T-helper 17 cell (primary cell): ENCODE measurements around the gene CDK5R2. TPM values are rescaled to one million over a fixed set of nuclear protein-coding genes. Genes with fewer than 3 reads are reported as not detected.

ENCODE experiments used
- ATAC-seq: fragments of 150-1000 bp; cut with Tn5 transposase; 2 replicates; pipeline ENCODE4 v1.10.0; 2021; ENCODE audit warnings: mild to moderate bottlenecking, moderate library complexity
- DNase-seq, 3 donors: peaks; one replicate each; pipeline versions ENCODE4 v3.0.0 to v3.0.0-alpha.2; 2020 to 2021
- H3K9me3 ChIP-seq: one replicate; pipeline ENCODE4 v1.7.0; 2013; ENCODE audit warnings: low read length, mild to moderate bottlenecking; ENCODE audit not compliant: control insufficient read depth, poor library complexity, severe bottlenecking
- H3K27ac Mint-ChIP-seq: one replicate; pipeline ENCODE4 v1.8.0; 2022; ENCODE audit warnings: mild to moderate bottlenecking, moderate library complexity, mixed read lengths
- H3K27me3 Mint-ChIP-seq: one replicate; pipeline ENCODE4 v1.8.0; 2022; ENCODE audit warnings: mixed read lengths
- H3K36me3 Mint-ChIP-seq: one replicate; pipeline ENCODE4 v1.8.0; 2022; ENCODE audit warnings: low read depth, mixed read lengths
- H3K4me1 Mint-ChIP-seq: one replicate; pipeline ENCODE4 v1.8.0; 2022; ENCODE audit warnings: mild to moderate bottlenecking, mixed read lengths
- H3K4me3 Mint-ChIP-seq: one replicate; pipeline ENCODE4 v1.8.0; 2022; ENCODE audit warnings: mild to moderate bottlenecking, moderate library complexity, mixed read lengths
- total RNA-seq, 4 donors: library from RNA in 2 of 4; stranded (reverse) in 2 of 4; gene quantifications; one replicate each; pipeline ENCODE4 v1.2.3 and lab custom pipeline; 2022 to 2026

The CDK5R2 gene
- total RNA-seq, 2 donors from 2014 or later = not detected

DNA sequence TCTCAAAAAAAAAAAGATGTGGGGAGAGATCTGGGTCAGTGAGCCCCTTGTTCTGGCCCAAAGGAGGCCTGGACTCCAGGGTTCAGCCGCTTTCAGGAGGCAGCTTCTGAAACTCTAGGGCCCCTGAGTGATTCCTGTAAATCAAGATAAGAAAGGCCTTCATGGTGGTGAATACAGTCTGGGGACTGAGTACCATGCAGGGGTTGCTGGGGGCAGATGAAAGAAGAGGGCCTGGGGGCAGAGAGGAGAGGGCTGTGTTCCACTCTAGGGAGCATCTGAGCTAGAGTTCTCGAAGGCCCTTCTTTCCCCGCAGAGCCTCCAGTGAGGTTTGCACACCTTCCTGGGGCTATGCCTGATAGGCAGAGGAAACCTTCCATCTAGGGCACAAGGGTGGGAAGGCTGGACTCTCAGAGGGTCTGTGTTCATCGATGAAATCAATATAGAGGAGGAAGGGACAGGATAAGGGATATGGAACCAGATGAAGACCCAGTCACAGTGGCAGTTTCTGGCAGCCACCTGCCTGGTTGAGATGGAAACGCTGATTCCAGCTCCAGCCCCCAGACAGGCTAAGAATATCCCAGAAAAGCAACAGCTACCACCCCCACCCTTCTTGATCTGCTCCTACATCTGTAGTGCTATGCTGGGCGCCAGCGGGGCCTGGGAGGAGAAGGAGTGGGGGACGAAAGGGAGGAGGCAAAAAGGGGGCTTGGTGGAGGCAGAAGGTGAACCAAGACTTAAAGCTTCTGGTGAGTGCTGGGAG is 4.7 kb upstream of the CDK5R2 start:
- H3K27ac Mint-ChIP-seq = no peak overlapping the region
- no peaks in the 10 kb centered on the region for H3K9me3 ChIP-seq
- H3K27me3 Mint-ChIP-seq = peaks cover 88% of the 10 kb centered on the region
- peaks cover 3% of the 10 kb centered on the region for H3K36me3 Mint-ChIP-seq
- no peak overlapping the region for H3K4me3 Mint-ChIP-seq
- peaks cover 8% of the 10 kb centered on the region for H3K4me1 Mint-ChIP-seq
- no peak for DNase-seq
- ATAC-seq = no peak

DNA sequence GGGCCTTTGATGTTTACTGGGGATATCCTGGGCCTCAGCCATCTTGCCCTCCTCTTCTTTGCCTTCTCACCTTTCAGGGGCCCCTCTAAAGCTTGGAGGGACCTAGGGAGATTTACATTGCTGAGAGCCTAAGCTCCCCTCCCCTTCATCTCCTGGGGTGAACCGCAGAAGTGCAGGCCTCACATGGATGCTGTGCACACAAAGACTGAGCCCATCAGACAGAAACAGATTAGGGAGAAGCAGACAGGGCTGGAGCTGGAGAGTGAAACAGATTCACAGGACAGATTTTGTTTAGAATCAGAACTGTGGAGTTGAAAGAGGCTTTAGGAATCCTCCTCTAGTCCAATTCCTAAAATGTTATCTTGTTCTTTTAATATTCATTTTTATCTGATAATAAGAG is 3.4 kb upstream of the CDK5R2 start:
- Mint-ChIP-seq H3K4me1 (peaks cover 11% of the 10 kb centered on the region), H3K36me3 (peaks cover 3% of the 10 kb centered on the region), H3K27ac (no peak overlapping the region), H3K4me3 (peak overlapping the region; percentile 36), H3K27me3 (peaks cover 80% of the 10 kb centered on the region)
- H3K9me3 ChIP-seq = no peaks in the 10 kb centered on the region
- DNase-seq = no peak
- no peak for ATAC-seq

DNA sequence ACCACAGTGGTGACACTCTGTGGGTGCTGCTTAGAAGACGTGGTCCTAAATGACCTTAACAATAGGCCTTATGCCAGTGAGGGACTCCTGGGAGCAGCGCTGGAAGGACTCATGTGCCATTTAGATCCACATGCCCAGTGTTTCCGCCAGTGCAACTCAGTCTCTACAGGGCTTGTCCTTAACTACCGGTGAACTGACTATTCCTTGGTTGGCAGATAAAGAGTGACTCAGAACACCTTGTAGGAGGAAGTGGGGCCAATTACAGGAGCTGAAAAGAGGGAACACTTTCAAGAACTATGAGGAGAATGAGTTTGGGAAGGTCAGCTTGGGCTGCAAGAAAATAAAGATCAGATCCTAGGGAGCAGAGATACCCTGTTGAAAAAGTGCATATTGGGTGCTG is 1.8 kb upstream of the CDK5R2 start:
- no peaks in the 10 kb centered on the region for H3K9me3 ChIP-seq
- H3K4me3 Mint-ChIP-seq = peak overlapping the region; percentile 13
- DNase-seq (no peak), ATAC-seq (no peak)
- peaks cover 7% of the 10 kb centered on the region for H3K36me3 Mint-ChIP-seq
- H3K4me1 Mint-ChIP-seq = peaks cover 15% of the 10 kb centered on the region
- H3K27me3 Mint-ChIP-seq = peaks cover 77% of the 10 kb centered on the region
- H3K27ac Mint-ChIP-seq = no peak overlapping the region

DNA sequence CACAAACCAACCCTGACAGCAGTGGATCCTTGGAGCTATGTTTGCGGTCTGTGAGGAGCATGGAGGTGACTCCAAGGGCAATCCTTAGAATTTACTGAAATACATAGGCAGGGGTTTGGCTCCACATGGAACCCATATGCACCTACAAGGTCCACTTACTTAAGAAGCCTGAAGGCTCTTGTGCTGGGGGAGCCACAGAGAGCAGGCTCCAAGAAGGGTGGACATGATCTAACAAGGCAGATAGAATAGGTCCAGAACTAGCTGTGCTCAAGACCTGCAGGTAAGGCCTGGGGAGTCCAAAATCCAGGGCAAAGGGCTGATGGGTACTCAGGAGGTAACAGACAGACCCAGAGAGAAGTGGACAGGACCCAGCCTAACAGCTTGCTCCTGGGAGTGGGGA is 1.2 kb upstream of the CDK5R2 start:
- DNase-seq (no peak), ATAC-seq (no peak)
- H3K36me3 Mint-ChIP-seq = peaks cover 7% of the 10 kb centered on the region
- peaks cover 15% of the 10 kb centered on the region for H3K4me1 Mint-ChIP-seq
- no peak overlapping the region for H3K27ac Mint-ChIP-seq
- H3K4me3 Mint-ChIP-seq = no peak overlapping the region
- no peaks in the 10 kb centered on the region for H3K9me3 ChIP-seq
- H3K27me3 Mint-ChIP-seq = peaks cover 77% of the 10 kb centered on the region

DNA sequence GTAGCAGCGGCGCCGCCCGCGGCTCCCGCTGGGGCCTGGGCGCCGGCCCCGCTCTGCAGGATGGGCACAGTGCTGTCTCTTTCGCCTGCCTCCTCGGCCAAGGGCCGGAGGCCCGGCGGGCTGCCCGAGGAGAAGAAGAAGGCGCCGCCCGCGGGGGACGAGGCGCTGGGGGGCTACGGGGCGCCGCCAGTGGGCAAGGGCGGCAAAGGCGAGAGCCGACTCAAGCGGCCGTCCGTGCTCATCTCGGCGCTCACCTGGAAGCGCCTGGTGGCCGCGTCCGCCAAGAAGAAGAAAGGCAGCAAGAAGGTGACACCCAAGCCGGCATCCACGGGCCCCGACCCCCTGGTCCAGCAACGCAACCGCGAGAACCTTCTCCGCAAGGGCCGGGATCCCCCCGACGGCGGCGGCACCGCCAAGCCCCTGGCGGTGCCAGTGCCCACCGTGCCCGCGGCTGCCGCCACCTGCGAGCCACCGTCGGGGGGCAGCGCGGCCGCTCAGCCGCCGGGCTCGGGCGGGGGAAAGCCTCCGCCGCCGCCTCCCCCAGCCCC is 369 bp downstream of the CDK5R2 start:
- no peaks in the 10 kb centered on the region for H3K9me3 ChIP-seq
- H3K4me3 Mint-ChIP-seq = no peak overlapping the region
- peaks cover 12% of the 10 kb centered on the region for H3K4me1 Mint-ChIP-seq
- H3K27ac Mint-ChIP-seq = no peak overlapping the region
- peaks cover 77% of the 10 kb centered on the region for H3K27me3 Mint-ChIP-seq
- peaks cover 13% of the 10 kb centered on the region for H3K36me3 Mint-ChIP-seq
- DNase-seq (no peak), ATAC-seq (no peak)

DNA sequence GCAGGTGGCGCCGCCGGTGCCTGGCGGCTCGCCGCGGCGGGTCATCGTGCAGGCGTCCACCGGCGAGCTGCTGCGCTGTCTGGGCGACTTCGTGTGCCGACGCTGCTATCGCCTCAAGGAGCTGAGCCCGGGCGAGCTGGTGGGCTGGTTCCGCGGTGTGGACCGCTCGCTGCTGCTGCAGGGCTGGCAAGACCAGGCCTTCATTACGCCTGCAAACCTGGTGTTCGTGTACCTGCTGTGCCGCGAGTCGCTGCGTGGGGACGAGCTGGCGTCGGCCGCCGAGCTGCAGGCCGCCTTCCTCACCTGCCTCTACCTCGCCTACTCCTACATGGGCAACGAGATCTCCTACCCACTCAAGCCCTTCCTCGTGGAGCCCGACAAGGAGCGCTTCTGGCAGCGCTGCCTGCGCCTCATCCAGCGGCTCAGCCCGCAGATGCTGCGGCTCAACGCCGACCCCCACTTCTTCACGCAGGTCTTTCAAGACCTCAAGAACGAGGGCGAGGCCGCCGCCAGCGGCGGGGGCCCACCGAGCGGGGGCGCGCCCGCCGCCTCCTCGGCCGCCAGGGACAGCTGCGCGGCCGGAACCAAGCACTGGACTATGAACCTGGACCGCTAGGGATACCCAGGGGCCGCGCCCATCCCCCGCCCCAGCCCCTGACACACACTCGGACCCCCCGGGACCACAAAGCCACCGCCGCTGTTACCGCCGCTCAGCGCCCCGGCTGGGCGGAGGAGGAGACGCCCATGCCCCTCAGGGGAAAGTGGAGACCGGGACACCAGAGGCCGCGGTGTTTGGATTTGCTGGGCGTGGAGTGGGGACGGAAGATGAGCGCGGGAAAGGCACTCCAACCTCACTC is 1.1 kb downstream of the CDK5R2 start:
- Mint-ChIP-seq H3K27ac (no peak overlapping the region), H3K4me3 (peak overlapping the region; percentile 79), H3K36me3 (peaks cover 13% of the 10 kb centered on the region), H3K27me3 (peaks cover 76% of the 10 kb centered on the region), H3K4me1 (peaks cover 12% of the 10 kb centered on the region)
- no peak for ATAC-seq
- DNase-seq = no peak
- no peaks in the 10 kb centered on the region for H3K9me3 ChIP-seq

DNA sequence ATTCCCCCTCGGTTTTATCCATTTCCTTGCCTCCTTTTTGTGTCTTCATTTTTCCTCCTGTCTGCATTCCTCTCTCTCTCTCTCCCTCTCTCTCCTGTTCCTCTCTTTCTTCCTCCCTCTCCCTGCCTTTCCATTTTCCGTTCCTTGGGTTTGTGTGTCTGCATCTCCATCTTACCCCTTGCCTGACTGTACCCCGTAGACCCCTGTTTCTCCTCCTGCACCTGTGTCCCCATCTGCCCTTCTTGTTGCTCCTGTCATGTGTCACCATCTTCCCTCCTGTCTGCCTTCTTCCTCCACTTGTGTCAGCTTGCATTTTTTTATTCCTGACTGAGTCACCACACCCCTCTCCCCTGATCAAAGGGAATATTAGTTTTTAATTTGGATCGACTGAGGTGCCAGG is 1.8 kb downstream of the CDK5R2 start:
- no peaks in the 10 kb centered on the region for H3K9me3 ChIP-seq
- Mint-ChIP-seq H3K27me3 (peaks cover 73% of the 10 kb centered on the region), H3K36me3 (peaks cover 13% of the 10 kb centered on the region), H3K4me1 (peaks cover 12% of the 10 kb centered on the region), H3K4me3 (peak overlapping the region; percentile 79), H3K27ac (no peak overlapping the region)
- ATAC-seq (no peak), DNase-seq (no peak)

DNA sequence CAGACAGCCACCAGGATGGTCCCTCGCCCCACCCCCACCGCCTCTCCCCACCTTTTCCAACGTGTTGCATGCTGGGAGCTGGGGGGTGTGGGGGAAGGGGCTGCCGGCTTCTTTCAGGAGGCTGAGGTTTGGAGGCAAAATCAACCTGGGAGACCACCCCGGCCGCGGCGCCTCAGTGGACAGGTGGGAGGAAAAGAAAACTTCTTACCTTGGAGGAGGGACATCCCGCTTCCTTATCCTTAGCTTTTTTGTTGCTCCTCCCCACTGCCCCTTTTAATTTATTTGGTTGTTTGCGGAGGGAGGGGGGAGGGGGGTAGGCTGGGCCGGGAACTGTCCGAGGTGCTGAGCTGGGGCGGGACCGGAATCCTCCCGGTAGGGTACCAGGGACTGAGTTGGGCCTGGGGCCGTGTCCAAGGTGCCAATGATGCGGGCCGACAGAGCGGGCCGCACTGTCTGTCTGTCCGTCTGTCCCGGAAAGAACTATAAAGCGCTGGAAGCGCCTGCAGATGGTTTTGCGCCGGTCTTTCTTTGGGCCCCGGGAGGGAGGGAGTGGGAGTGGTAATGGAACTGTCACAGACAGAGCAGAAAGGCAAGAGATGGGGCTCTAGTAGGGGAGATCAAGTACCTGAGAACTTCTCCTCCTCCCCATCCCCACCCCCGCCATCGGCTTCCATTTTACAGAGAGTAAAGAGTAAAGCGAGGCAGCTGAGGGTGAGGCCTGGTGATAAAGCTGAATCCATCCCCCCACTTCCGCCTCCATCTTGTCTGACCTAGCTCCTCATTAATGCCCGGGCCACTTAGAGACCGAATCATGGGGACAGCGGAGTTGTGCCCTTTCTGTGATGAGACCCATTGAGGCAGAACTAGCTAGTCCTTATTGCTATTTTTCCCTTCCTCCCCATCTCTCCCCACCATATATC is 2.4 kb downstream of the CDK5R2 start:
- DNase-seq = no peak
- Mint-ChIP-seq H3K27me3 (peaks cover 71% of the 10 kb centered on the region), H3K4me1 (peaks cover 12% of the 10 kb centered on the region), H3K27ac (no peak overlapping the region), H3K36me3 (peaks cover 13% of the 10 kb centered on the region), H3K4me3 (peak overlapping the region; percentile 79)
- ATAC-seq = no peak
- H3K9me3 ChIP-seq = no peaks in the 10 kb centered on the region

DNA sequence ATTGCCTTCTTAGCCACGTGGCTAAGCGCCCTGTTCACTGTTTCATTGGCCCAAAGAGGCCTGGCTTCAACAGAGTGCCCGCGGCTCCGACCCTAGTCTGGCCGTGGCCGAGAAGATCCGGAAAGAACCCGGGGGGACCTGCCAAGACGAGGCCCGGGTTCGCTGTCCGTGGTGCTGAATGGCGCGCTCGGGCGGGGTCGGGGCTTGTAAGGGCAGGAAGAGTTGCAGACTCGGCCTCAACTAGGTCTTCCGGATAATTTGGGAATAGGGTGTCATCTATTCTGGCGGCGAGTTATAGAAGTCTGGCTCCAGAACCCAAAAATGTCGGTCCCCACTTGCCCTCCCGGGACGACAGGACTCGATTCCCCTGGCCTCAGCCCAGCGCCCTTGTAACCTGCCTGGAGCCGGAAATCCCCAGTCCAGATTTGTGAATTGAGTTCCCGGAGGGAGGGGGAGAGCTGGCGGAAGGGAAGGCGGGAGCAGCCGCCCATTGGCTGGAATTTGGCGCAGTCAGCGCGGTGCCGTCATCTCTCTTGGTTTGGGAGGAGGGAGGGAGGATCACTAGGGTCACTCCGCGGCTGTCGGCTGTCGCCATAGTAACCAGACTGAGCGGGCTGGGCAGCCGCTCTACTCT is 3.5 kb downstream of the CDK5R2 start:
- Mint-ChIP-seq H3K36me3 (peaks cover 10% of the 10 kb centered on the region), H3K27me3 (peaks cover 66% of the 10 kb centered on the region)

DNA sequence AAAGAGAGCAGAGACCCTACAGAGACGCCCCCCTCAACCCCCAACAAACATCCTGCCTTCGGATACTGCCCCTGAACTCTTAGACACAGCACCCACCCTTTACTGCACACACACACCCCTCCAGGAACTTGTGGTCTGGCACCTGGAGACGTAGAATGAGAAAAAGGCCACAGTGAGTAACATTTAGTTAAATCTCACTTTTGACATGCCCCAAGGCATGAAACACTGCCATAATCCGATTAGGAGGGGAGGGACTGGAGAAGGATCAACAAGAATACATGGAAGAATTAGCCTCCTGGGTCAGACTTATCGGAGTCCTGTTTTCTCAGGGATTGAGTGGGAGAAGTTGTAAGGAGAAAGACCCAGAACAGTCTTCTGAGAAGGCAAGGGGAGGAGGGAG is 4.1 kb downstream of the CDK5R2 start:
- Mint-ChIP-seq H3K36me3 (peaks cover 10% of the 10 kb centered on the region), H3K27ac (no peak overlapping the region), H3K4me3 (no peak overlapping the region), H3K4me1 (peaks cover 12% of the 10 kb centered on the region), H3K27me3 (peaks cover 64% of the 10 kb centered on the region)
- no peak for ATAC-seq
- no peaks in the 10 kb centered on the region for H3K9me3 ChIP-seq
- DNase-seq = no peak

More for the DNA sequence above, 3.5 kb downstream of the CDK5R2 start:
- ATAC-seq = peak; percentile 35
- no peaks in the 10 kb centered on the region for H3K9me3 ChIP-seq
- H3K27ac Mint-ChIP-seq = no peak overlapping the region
- no peak overlapping the region for H3K4me3 Mint-ChIP-seq
- DNase-seq = peak in 2 of 3 donors; percentile 31 to 56
- H3K4me1 Mint-ChIP-seq = peaks cover 12% of the 10 kb centered on the region

DNA sequence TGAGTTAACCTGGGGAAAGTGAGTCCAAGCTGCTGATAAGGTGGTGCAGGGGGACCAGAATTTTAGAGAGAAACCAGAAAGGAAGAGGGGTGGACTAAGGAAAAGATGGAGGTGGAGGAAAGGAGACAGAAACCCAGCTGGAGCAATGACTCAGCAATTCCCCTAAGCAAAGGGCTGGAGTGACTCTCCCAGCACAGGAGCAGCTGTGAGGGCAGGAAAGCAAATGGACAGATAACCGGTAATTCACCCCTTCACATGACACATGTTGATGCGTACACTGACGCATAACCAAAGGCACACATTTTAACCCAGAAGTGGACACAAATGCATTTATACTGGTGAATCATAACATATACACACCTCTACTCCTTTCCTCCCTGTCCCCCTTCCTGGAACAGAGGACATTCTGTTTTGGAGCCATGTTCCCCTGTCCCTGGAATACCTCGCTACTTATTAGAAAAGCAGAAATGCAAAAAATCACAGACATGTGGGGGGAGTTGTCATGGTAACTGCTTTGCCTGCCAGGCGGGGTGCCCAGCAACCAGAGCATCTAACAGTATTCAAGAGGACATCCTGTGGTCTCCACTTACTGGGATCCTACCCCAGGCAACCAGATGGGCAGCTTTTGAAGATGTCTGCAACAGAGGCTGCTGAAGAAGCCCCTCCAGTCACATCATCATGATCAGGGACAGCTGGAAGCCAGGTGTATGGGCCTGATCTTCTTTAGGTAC is 4.7 kb downstream of the CDK5R2 start:
- Mint-ChIP-seq H3K27me3 (peaks cover 63% of the 10 kb centered on the region), H3K4me1 (peaks cover 9% of the 10 kb centered on the region), H3K4me3 (no peak overlapping the region), H3K27ac (no peak overlapping the region), H3K36me3 (peaks cover 10% of the 10 kb centered on the region)
- H3K9me3 ChIP-seq = no peaks in the 10 kb centered on the region
- ATAC-seq = no peak
- DNase-seq = no peak

DNA sequence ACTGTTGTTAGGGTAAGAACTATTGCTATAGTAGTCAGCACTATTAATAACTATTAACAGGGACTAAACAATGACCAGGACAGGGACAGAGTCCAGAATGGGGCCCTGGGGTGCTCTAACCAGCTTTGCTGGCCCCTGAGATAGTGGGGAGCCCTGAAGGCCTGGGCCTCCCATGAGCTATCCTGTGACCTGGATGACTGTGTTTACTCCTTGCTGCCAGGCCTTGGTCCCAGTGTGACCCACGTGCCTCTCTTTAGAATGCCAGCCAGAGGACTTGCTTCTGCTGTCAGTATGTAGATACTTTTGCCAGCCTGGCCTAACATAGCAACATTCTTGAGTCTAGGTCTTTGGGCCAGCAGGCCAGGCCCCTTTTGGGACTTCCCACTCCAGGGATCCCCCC is 11.4 kb downstream of the CDK5R2 start:
- DNase-seq (no peak), ATAC-seq (no peak)
- Mint-ChIP-seq H3K36me3 (peaks cover 4% of the 10 kb centered on the region), H3K27me3 (peaks cover 75% of the 10 kb centered on the region), H3K4me1 (no peaks in the 10 kb centered on the region), H3K27ac (no peak overlapping the region), H3K4me3 (no peak overlapping the region)
- H3K9me3 ChIP-seq = no peaks in the 10 kb centered on the region
